ENCODE data around the gene SLC12A7. TPM values are rescaled to one million over a fixed set of nuclear protein-coding genes. Genes with fewer than 3 reads are reported as not detected.

SLC12A7 gene
- total RNA-seq, 1 donor from 2014 or later: 11.5 TPM

GRCh38 chr5:1055896-1056610 is 55.8 kb downstream of the SLC12A7 start:
- no peaks in the 10 kb centered on the region for H3K9me3 Mint-ChIP-seq (ENCODE audit: unreplicated experiment)
- H3K4me3 Mint-ChIP-seq (ENCODE audit: unreplicated experiment): no peak overlapping the region
- H3K36me3 Mint-ChIP-seq (ENCODE audit: unreplicated experiment): no peaks in the 10 kb centered on the region
- no peak overlapping the region for H3K27ac Mint-ChIP-seq (ENCODE audit: unreplicated experiment)
- DNase-seq (ENCODE audit: extremely low spot score, unreplicated experiment): no peak
- no peaks in the 10 kb centered on the region for H3K4me1 Mint-ChIP-seq (ENCODE audit: unreplicated experiment)
- no peak for TF ChIP-seq CTCF (IDR thresholded peaks at IDR 0.05)
- H3K27me3 Mint-ChIP-seq (ENCODE audit: unreplicated experiment): no peaks in the 10 kb centered on the region

GRCh38 chr5:1054799-1055775 is 56.8 kb downstream of the SLC12A7 start:
- Mint-ChIP-seq H3K4me1 (ENCODE audit: unreplicated experiment) (peaks cover 1% of the 10 kb centered on the region), H3K4me3 (ENCODE audit: unreplicated experiment) (no peak overlapping the region), H3K36me3 (ENCODE audit: unreplicated experiment) (no peaks in the 10 kb centered on the region), H3K27me3 (ENCODE audit: unreplicated experiment) (no peaks in the 10 kb centered on the region), H3K27ac (ENCODE audit: unreplicated experiment) (no peak overlapping the region), H3K9me3 (ENCODE audit: unreplicated experiment) (no peaks in the 10 kb centered on the region)
- no peak for DNase-seq (ENCODE audit: extremely low spot score, unreplicated experiment)
- no peak for TF ChIP-seq CTCF (IDR thresholded peaks at IDR 0.05)

GRCh38 chr5:1054018-1054798 is 57.7 kb downstream of the SLC12A7 start:
- Mint-ChIP-seq H3K4me1 (ENCODE audit: unreplicated experiment) (peaks cover 1% of the 10 kb centered on the region), H3K36me3 (ENCODE audit: unreplicated experiment) (no peaks in the 10 kb centered on the region), H3K9me3 (ENCODE audit: unreplicated experiment) (no peaks in the 10 kb centered on the region), H3K4me3 (ENCODE audit: unreplicated experiment) (no peak overlapping the region), H3K27me3 (ENCODE audit: unreplicated experiment) (no peaks in the 10 kb centered on the region), H3K27ac (ENCODE audit: unreplicated experiment) (no peak overlapping the region)
- no peak for TF ChIP-seq CTCF (IDR thresholded peaks at IDR 0.05)
- DNase-seq (ENCODE audit: extremely low spot score, unreplicated experiment): no peak

GRCh38 chr5:1053391-1054017 is 58.4 kb downstream of the SLC12A7 start:
- TF ChIP-seq CTCF (IDR thresholded peaks at IDR 0.05): no peak
- no peak overlapping the region for H3K27ac Mint-ChIP-seq (ENCODE audit: unreplicated experiment)
- H3K36me3 Mint-ChIP-seq (ENCODE audit: unreplicated experiment): no peaks in the 10 kb centered on the region
- H3K9me3 Mint-ChIP-seq (ENCODE audit: unreplicated experiment): no peaks in the 10 kb centered on the region
- H3K27me3 Mint-ChIP-seq (ENCODE audit: unreplicated experiment): no peaks in the 10 kb centered on the region
- H3K4me3 Mint-ChIP-seq (ENCODE audit: unreplicated experiment): no peak overlapping the region
- no peak for DNase-seq (ENCODE audit: extremely low spot score, unreplicated experiment)
- peaks cover 1% of the 10 kb centered on the region for H3K4me1 Mint-ChIP-seq (ENCODE audit: unreplicated experiment)

All from osteocyte (in vitro differentiated cells).